PC-3 (cell line): ENCODE measurements around the gene PLEKHN1. TPM values are rescaled to one million over a fixed set of nuclear protein-coding genes. Genes with fewer than 3 reads are reported as not detected.

Experiments used
- ATAC-seq: fragments of 200-7000 bp; cut with Tn5 transposase; 2 replicates; pipeline ENCODE4 v1.9.1; 2020; ENCODE audit warnings: mild to moderate bottlenecking, moderate library complexity
- BruUV-seq: library from RNA; stranded (reverse); fragments of 400-500 nt; replicated peaks from 2 replicates; lab custom pipeline; 2021; lab: Mats Ljungman, UMichigan
- CTCF ChIA-PET: fragments of 300-600 bp; sonication (Branson Sonifier 250); formaldehyde crosslinking; loops from one replicate; lab custom pipeline; 2022; ENCODE audit warnings: antibody characterized with exemption; lab: Charles Lee
- POLR2A ChIA-PET: fragments of 300-600 bp; sonication (Branson Sonifier 250); formaldehyde crosslinking; loops from one replicate; lab custom pipeline; 2022; ENCODE audit warnings: antibody characterized with exemption; ENCODE audit not compliant: unreplicated experiment; lab: Charles Lee
- DNase-seq: peaks from one replicate; pipeline ENCODE4 v3.0.0-alpha.2; 2015
- H2AFZ ChIP-seq: fragments of 300-600 bp; sonication (generic); 2 replicates; pipeline ENCODE4 v1.6.0; 2016; ENCODE audit warnings: antibody characterized with exemption, low read length
- H3F3A ChIP-seq: fragments of 300-600 bp; sonication (generic); one replicate; pipeline ENCODE4 v1.6.0; 2017; ENCODE audit warnings: antibody characterized with exemption, low read length, control low read depth, mild to moderate bottlenecking; ENCODE audit not compliant: unreplicated experiment
- H3K27ac ChIP-seq: fragments of 300-600 bp; sonication (generic); 2 replicates; pipeline ENCODE4 v1.5.1; 2016; ENCODE audit warnings: mild to moderate bottlenecking, low read length
- H3K27me3 ChIP-seq: fragments of 300-600 bp; sonication (generic); 2 replicates; pipeline ENCODE4 v1.6.1; 2016; ENCODE audit warnings: low read length, mixed read lengths
- H3K36me3 ChIP-seq: fragments of 300-600 bp; sonication (generic); 2 replicates; pipeline ENCODE4 v1.6.1; 2016; ENCODE audit warnings: low read depth, mixed run types, low read length, mixed read lengths
- H3K4me1 ChIP-seq: fragments of 300-600 bp; sonication (generic); 2 replicates; pipeline ENCODE4 v1.5.1; 2016; ENCODE audit warnings: low read length; ENCODE audit not compliant: insufficient read depth
- H3K4me2 ChIP-seq: fragments of 300-600 bp; sonication (generic); 2 replicates; pipeline ENCODE4 v1.6.0; 2016; ENCODE audit warnings: low read length
- H3K4me3 ChIP-seq: fragments of 300-600 bp; sonication (generic); 2 replicates; pipeline ENCODE4 v1.5.1; 2016; ENCODE audit warnings: mild to moderate bottlenecking, low read length, mixed read lengths
- H3K79me2 ChIP-seq: fragments of 300-600 bp; sonication (generic); 2 replicates; pipeline ENCODE4 v1.6.1; 2017; ENCODE audit warnings: low read length, mixed read lengths
- H3K9ac ChIP-seq: fragments of 300-600 bp; sonication (generic); 2 replicates; pipeline ENCODE4 v1.6.0; 2016; ENCODE audit warnings: mild to moderate bottlenecking, low read length
- H3K9me2 ChIP-seq: fragments of 300-600 bp; sonication (generic); replicated peaks from 2 replicates; pipeline ENCODE4 v1.6.1; 2016; ENCODE audit warnings: mixed run types, low read length, mixed read lengths
- H3K9me3 ChIP-seq: fragments of 300-600 bp; sonication (generic); 2 replicates; pipeline ENCODE4 v1.6.1; 2016; ENCODE audit warnings: low read length, mixed read lengths
- H4K20me1 ChIP-seq: fragments of 300-600 bp; sonication (generic); 2 replicates; pipeline ENCODE4 v1.6.1; 2016; ENCODE audit warnings: low read length, mixed read lengths
- CTCF ChIP-seq: fragments of 300-600 bp; sonication (generic); conservative IDR thresholded peaks from 2 replicates; pipeline ENCODE4 v1.5.1; 2017; ENCODE audit warnings: antibody characterized with exemption, low read depth, mild to moderate bottlenecking, low read length
- EZH2 ChIP-seq: fragments of 300-600 bp; sonication (generic); IDR thresholded peaks from one replicate; pipeline ENCODE4 v1.6.1; 2017; ENCODE audit warnings: antibody characterized with exemption, mild to moderate bottlenecking, low read length; ENCODE audit not compliant: unreplicated experiment
- EZH2phosphoT487 ChIP-seq: fragments of 300-600 bp; sonication (generic); IDR thresholded peaks from 2 replicates; pipeline ENCODE4 v1.6.1; 2018; ENCODE audit warnings: mild to moderate bottlenecking, antibody characterized with exemption, low read length, borderline replicate concordance
- intact Hi-C: fragments of 100-400 bp; cut with micrococcal nuclease; formaldehyde crosslinking; loops from 2 replicates; pipeline ENCODE4 v1.9.0; 2023
- total RNA-seq: library from RNA; depleted of rRNA; stranded (reverse); fragments of >200 nt; gene quantifications from 2 replicates; pipeline ENCODE4 v1.2.3, GENCODE V29; 2014

The PLEKHN1 gene
- total RNA-seq, 1 experiment from 2014 or later = 14.0 TPM

- DNase-seq (no peak), ATAC-seq (no peak)
- H3K9ac ChIP-seq = no peak overlapping the region
- no peak overlapping the region for H3K4me2 ChIP-seq
- H3K27ac ChIP-seq = no peak overlapping the region
- peaks cover 9% of the 10 kb centered on the region for H3K4me1 ChIP-seq
- CTCF ChIA-PET = no interaction called here
- H3F3A ChIP-seq = no peaks in the 10 kb centered on the region
- peaks cover 31% of the 10 kb centered on the region for H3K27me3 ChIP-seq
- no peak overlapping the region for H3K4me3 ChIP-seq
- POLR2A ChIA-PET = no interaction called here
- no TSS peak for BruUV-seq
- no peaks in the 10 kb centered on the region for H4K20me1 ChIP-seq
- intact Hi-C loops = no loop called here
- no peak overlapping the region for H2AFZ ChIP-seq
- no peaks in the 10 kb centered on the region for H3K79me2 ChIP-seq
- H3K9me2 ChIP-seq = no peaks in the 10 kb centered on the region
- TF ChIP-seq CTCF (no peak), EZH2phosphoT487 (no peak), EZH2 (no peak)
- H3K9me3 ChIP-seq = no peaks in the 10 kb centered on the region
- no peaks in the 10 kb centered on the region for H3K36me3 ChIP-seq
These were observed 34.7 kb upstream of the PLEKHN1 start for GRCh38 chr1:931380-932172.

GRCh38 chr1:932173-932510 is 34.1 kb upstream of the PLEKHN1 start:
- Histone ChIP-seq H3K27me3 (peaks cover 26% of the 10 kb centered on the region), H3K9ac (no peak overlapping the region), H3F3A (no peaks in the 10 kb centered on the region), H3K4me3 (no peak overlapping the region), H2AFZ (no peak overlapping the region), H3K4me1 (peaks cover 9% of the 10 kb centered on the region), H3K27ac (no peak overlapping the region), H3K36me3 (no peaks in the 10 kb centered on the region), H3K9me2 (no peaks in the 10 kb centered on the region), H3K4me2 (no peak overlapping the region), H3K9me3 (no peaks in the 10 kb centered on the region), H3K79me2 (no peaks in the 10 kb centered on the region), H4K20me1 (no peaks in the 10 kb centered on the region)
- ChIA-PET POLR2A (no interaction called here), CTCF (no interaction called here)
- BruUV-seq = no TSS peak
- TF ChIP-seq EZH2 (no peak), EZH2phosphoT487 (no peak), CTCF (no peak)
- ATAC-seq (no peak), DNase-seq (no peak)
- intact Hi-C loops = no loop called here
